Gastrocnemius medialis (tissue), 4 donors: ENCODE measurements around the gene FAM83C. TPM values are rescaled to one million over a fixed set of nuclear protein-coding genes. Genes with fewer than 3 reads are reported as not detected.

Source experiments
- ATAC-seq, 2 donors: fragments of 150-250 bp; one replicate each; pipeline ENCODE4 v1.9.1; 2016
- DNase-seq, 2 donors: peaks; one replicate each; pipeline ENCODE4 v3.0.0-alpha.2; 2019
- H3K27ac ChIP-seq, 4 donors: fragments of 200-600 bp; sonication (generic); 1 replicate in 1 of 4; 2 replicates in 3 of 4; pipeline ENCODE4 v1.5.1; 2016 to 2018; ENCODE audit warnings: mild to moderate bottlenecking in 2 of 4, moderate library complexity in 1 of 4
- H3K27me3 ChIP-seq, 3 donors: fragments of 200-600 bp; sonication (generic) in 2 of 3; 1 replicate in 1 of 3; 2 replicates in 2 of 3; pipeline versions ENCODE4 v1.5.1 to v1.6.0; 2016 to 2019; ENCODE audit warnings: mild to moderate bottlenecking in 1 of 3, moderate library complexity in 1 of 3
- H3K36me3 ChIP-seq, 2 donors: fragments of 200-600 bp; sonication (generic) in 1 of 2; one replicate each; pipeline ENCODE4 v1.5.1; 2017 to 2018
- H3K4me1 ChIP-seq, 2 donors: fragments of 200-600 bp; sonication (generic) in 1 of 2; one replicate each; pipeline ENCODE4 v1.5.1; 2016 to 2017; ENCODE audit warnings: mild to moderate bottlenecking in 2 of 2
- H3K4me3 ChIP-seq, 4 donors: fragments of 200-600 bp; sonication (generic) in 3 of 4; 1 replicate in 1 of 4; 2 replicates in 3 of 4; pipeline ENCODE4 v1.5.1; 2016 to 2019; ENCODE audit warnings: mild to moderate bottlenecking in 2 of 4
- H3K9me3 ChIP-seq, 3 donors: fragments of 200-600 bp; sonication (generic) in 2 of 3; 1 replicate in 1 of 3; 2 replicates in 2 of 3; pipeline ENCODE4 v1.5.1; 2016 to 2019
- POLR2A ChIP-seq, 2 donors: fragments of 450-650 bp; IDR thresholded peaks; one replicate each; pipeline ENCODE4 v1.6.1; 2017; ENCODE audit warnings: antibody characterized with exemption in 2 of 2, mild to moderate bottlenecking in 2 of 2, moderate library complexity in 2 of 2
- in situ Hi-C, 4 donors: fragments of 200-750 bp; cut with MboI; loops; one replicate each; pipeline versions ENCODE4 v1.15.0 to v1.8.0; 2017; ENCODE audit warnings: low sequenced_read_pairs in 4 of 4
- intact Hi-C: fragments of 100-400 bp; cut with DNase I; formaldehyde crosslinking; loops from one replicate; pipeline ENCODE4 v1.15.1; 2023; ENCODE audit warnings: low total_unique reads
- total RNA-seq, 4 donors: library from RNA; depleted of rRNA; stranded (reverse); fragments of >200 nt; gene quantifications; one replicate each; pipeline versions ENCODE4 v1.1.0 to v1.2.3, GENCODE V29; 2016
- TF ChIP-seq, protein P1 (sequence below), 5 experiments: fragments of 450-650 bp in 3 of 5; fragments of 200-600 bp in 2 of 5; sonication (generic) in 2 of 5; IDR thresholded peaks in 4 of 5; conservative IDR thresholded peaks in 1 of 5; 1 replicate in 4 of 5; 2 replicates in 1 of 5; pipeline ENCODE4 v1.5.1; 2016 to 2019; ENCODE audit warnings: antibody characterized with exemption in 5 of 5, mild to moderate bottlenecking in 3 of 5, moderate library complexity in 3 of 5

FAM83C gene
- total RNA-seq, 4 donors from 2014 or later, result not detected

DNA sequence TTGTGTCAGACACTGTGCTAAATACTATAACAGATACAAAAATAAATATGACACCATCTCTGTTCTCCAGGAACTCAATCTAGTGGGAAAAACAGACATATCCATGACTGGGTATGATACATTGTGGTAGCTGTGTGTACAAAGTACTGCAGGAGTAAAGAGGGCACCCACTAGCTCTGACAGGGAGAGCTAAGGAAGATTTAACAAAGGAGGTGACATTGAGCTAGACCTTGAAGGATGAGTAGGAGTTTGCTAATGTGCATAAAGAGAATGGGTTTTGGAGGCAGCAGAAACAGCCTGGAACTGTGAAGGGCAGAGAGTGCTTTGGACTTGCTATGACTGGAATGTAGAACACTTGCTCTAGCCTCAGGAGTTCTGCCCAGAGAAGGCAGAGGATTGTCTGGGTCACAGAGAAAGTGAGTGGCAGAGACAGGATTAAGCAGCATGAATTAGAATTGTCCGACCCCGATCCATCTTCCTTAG, 51.4 kb downstream of the FAM83C start:
- in situ Hi-C loops (no loop called here), intact Hi-C loops (no loop called here)
- ATAC-seq (no peak), DNase-seq (no peak)
- Histone ChIP-seq H3K9me3 (no peaks in the 10 kb centered on the region), H3K4me1 (no peaks in the 10 kb centered on the region), H3K27ac (no peak overlapping the region), H3K36me3 (no peaks in the 10 kb centered on the region), H3K4me3 (no peak overlapping the region), H3K27me3 (no peaks in the 10 kb centered on the region)
- TF ChIP-seq, protein P1, sequence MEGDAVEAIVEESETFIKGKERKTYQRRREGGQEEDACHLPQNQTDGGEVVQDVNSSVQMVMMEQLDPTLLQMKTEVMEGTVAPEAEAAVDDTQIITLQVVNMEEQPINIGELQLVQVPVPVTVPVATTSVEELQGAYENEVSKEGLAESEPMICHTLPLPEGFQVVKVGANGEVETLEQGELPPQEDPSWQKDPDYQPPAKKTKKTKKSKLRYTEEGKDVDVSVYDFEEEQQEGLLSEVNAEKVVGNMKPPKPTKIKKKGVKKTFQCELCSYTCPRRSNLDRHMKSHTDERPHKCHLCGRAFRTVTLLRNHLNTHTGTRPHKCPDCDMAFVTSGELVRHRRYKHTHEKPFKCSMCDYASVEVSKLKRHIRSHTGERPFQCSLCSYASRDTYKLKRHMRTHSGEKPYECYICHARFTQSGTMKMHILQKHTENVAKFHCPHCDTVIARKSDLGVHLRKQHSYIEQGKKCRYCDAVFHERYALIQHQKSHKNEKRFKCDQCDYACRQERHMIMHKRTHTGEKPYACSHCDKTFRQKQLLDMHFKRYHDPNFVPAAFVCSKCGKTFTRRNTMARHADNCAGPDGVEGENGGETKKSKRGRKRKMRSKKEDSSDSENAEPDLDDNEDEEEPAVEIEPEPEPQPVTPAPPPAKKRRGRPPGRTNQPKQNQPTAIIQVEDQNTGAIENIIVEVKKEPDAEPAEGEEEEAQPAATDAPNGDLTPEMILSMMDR (IDR thresholded peaks at IDR 0.05 in 4 of 5, conservative IDR thresholded peaks at IDR 0.05 in 1 of 5), result no peak
- no peak for TF ChIP-seq POLR2A (IDR thresholded peaks at IDR 0.05)

DNA sequence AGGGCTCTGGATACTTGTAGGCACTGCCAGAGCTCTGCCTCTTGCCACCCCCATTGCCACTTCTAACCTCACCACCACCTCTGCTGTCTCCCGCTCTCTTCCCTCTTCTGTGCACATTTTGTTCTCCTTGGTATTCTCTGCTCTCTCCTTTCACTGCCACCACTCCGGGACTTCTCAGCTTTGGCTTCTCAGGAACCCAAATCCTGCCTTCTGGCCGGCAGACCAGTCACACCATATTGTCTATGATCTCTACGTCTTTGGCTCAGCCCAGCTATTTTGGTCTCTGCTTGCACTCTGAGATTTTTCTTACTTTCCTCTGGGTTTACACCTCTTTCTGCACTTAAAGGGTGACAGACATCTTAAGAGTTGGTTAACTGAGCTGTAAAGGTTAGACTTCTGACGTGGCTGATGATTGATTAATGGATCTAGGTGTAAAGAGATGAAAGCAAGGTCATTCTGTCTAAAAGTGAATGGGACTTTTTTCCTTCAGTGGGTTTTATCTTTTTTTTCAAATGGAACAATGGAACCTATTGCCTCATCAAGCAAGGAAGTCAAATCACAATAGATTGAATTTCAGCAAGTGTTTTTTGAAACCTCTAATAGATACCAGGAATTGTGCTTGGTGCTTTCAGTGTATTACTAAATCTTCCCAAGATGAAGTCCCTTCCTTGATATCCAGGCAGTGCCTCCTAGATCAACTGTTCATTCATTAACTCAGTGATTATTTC, 52.0 kb downstream of the FAM83C start:
- no peak for DNase-seq
- Histone ChIP-seq H3K27me3 (no peaks in the 10 kb centered on the region), H3K4me1 (no peaks in the 10 kb centered on the region), H3K36me3 (no peaks in the 10 kb centered on the region), H3K27ac (no peak overlapping the region), H3K9me3 (no peaks in the 10 kb centered on the region), H3K4me3 (no peak overlapping the region)
- ATAC-seq, result no peak
- intact Hi-C loops (no loop called here), in situ Hi-C loops (no loop called here)
- TF ChIP-seq POLR2A (IDR thresholded peaks at IDR 0.05), result no peak
- TF ChIP-seq, protein P1 (IDR thresholded peaks at IDR 0.05 in 4 of 5, conservative IDR thresholded peaks at IDR 0.05 in 1 of 5), result no peak

DNA sequence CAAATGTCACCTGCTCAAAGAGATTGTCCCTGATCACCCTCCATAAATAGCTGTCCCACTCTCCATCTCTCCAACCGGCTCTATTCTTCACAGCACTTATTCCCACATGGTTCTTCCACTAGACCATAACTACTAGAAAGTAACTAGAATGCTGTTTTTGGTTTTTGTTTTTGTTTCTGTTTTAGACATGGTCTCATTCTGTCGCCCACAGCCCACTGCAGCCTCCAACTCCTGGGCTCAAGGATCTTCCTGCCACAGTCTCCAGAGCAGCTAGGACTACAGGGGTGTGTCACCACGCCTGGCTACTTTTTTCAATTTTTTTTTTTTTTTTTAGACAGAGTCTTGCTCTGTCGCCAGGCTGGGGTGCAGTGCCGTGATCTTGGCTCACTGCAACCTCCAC, 53.5 kb downstream of the FAM83C start:
- TF ChIP-seq, protein P1 (IDR thresholded peaks at IDR 0.05 in 4 of 5, conservative IDR thresholded peaks at IDR 0.05 in 1 of 5), result no peak
- no peak for TF ChIP-seq POLR2A (IDR thresholded peaks at IDR 0.05)
- Histone ChIP-seq H3K4me1 (no peaks in the 10 kb centered on the region), H3K36me3 (no peaks in the 10 kb centered on the region), H3K27ac (no peak overlapping the region), H3K27me3 (no peaks in the 10 kb centered on the region), H3K9me3 (no peaks in the 10 kb centered on the region), H3K4me3 (no peak overlapping the region)
- intact Hi-C loops, result no loop called here
- in situ Hi-C loops, result no loop called here
- DNase-seq (no peak), ATAC-seq (no peak)

DNA sequence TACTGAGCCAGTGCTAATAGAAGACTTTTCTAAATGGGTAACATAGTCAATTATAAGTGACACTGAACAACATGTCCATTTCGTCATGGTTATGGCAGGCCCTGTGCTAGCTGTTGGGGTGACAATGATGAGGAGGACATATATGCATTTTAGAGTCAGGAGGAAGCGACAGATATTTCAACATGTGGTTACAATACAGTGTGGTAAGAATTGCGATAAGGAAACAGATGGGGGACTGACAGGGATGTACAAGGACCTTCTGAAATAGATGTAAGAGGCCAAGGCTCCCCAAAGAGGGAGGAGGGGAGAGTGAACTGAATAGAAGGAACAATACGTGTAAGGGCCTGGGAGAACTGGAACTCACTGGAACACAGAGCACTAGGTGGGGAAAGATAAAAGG, 54.1 kb downstream of the FAM83C start:
- TF ChIP-seq, protein P1 (IDR thresholded peaks at IDR 0.05 in 4 of 5, conservative IDR thresholded peaks at IDR 0.05 in 1 of 5), result no peak
- no peak for TF ChIP-seq POLR2A (IDR thresholded peaks at IDR 0.05)
- no peak for ATAC-seq
- no peak for DNase-seq
- intact Hi-C loops, result no loop called here
- Histone ChIP-seq H3K36me3 (no peaks in the 10 kb centered on the region), H3K4me3 (no peak overlapping the region), H3K4me1 (no peaks in the 10 kb centered on the region), H3K27me3 (no peaks in the 10 kb centered on the region), H3K9me3 (no peaks in the 10 kb centered on the region), H3K27ac (no peak overlapping the region)
- in situ Hi-C loops, result no loop called here
